Fibroblast of peridontal ligament (primary cell): Measurements from ENCODE around the gene LPP.

ENCODE experiments used
- DNase-seq: peaks from one replicate; pipeline ENCODE4 v3.0.0-alpha.2; 2010; ENCODE audit errors: extremely low read depth

Gene LPP

GRCh38 chr3:188299068-188299467 is 145.1 kb downstream of the LPP start:
- DNase-seq = no peak

GRCh38 chr3:188299708-188300107 is 145.8 kb downstream of the LPP start:
- DNase-seq = no peak

- no peak for DNase-seq
Measured at GRCh38 chr3:188301147-188301546, 147.2 kb downstream of the LPP start.

GRCh38 chr3:188303286-188303799 is 149.4 kb downstream of the LPP start:
- no peak for DNase-seq

GRCh38 chr3:188303823-188304222 is 149.9 kb downstream of the LPP start:
- DNase-seq = no peak

- DNase-seq = no peak
Measured at GRCh38 chr3:188304501-188304900, 150.5 kb downstream of the LPP start.

GRCh38 chr3:188305220-188305619 is 151.3 kb downstream of the LPP start:
- no peak for DNase-seq

GRCh38 chr3:188306435-188307005 is 152.6 kb downstream of the LPP start:
- peak; percentile 47 for DNase-seq

GRCh38 chr3:188309437-188310269 is 155.7 kb downstream of the LPP start:
- peak; percentile 49 for DNase-seq

- DNase-seq = peak; percentile 19
Measured at GRCh38 chr3:188310270-188310710, 156.3 kb downstream of the LPP start.

- DNase-seq = peak; percentile 55
Measured at GRCh38 chr3:188315553-188315952, 161.6 kb downstream of the LPP start.

GRCh38 chr3:188316021-188316722 is 162.2 kb downstream of the LPP start:
- DNase-seq = no peak

GRCh38 chr3:188316723-188317070 is 162.7 kb downstream of the LPP start:
- peak; percentile 30 for DNase-seq

- peak; percentile 43 for DNase-seq
Measured at GRCh38 chr3:188319569-188319968, 165.6 kb downstream of the LPP start.

GRCh38 chr3:188320757-188321156 is 166.8 kb downstream of the LPP start:
- DNase-seq = peak; percentile 64

GRCh38 chr3:188321258-188321657 is 167.3 kb downstream of the LPP start:
- no peak for DNase-seq

- no peak for DNase-seq
Measured at GRCh38 chr3:188322135-188322887, 168.4 kb downstream of the LPP start.

GRCh38 chr3:188323067-188323842 is 169.3 kb downstream of the LPP start:
- no peak for DNase-seq

GRCh38 chr3:188326111-188326510 is 172.2 kb downstream of the LPP start:
- DNase-seq = no peak

GRCh38 chr3:188326968-188327367 is 173.0 kb downstream of the LPP start:
- DNase-seq = no peak

- DNase-seq = no peak
Measured at GRCh38 chr3:188327433-188327832, 173.5 kb downstream of the LPP start.
